CD14-positive monocyte (primary cell): ENCODE data around the gene IL17B. TPM values are rescaled to one million over a fixed set of nuclear protein-coding genes. Genes with fewer than 3 reads are reported as not detected.

Experiments
- DNase-seq, 3 donors: peaks; one replicate each; pipeline ENCODE4 v3.0.0-alpha.2; 2011 to 2022
- H2AFZ ChIP-seq: 2 replicates; pipeline ENCODE4 v1.6.0; 2012; ENCODE audit warnings: mild to moderate bottlenecking, low read depth, low read length, inconsistent platforms; ENCODE audit not compliant: insufficient read depth, poor library complexity, severe bottlenecking
- H3K27ac ChIP-seq, 2 donors: 1 replicate in 1 of 2; 2 replicates in 1 of 2; pipeline ENCODE4 v1.5.1; 2012 to 2013; ENCODE audit warnings: low read length in 2 of 2, control low read depth in 1 of 2, inconsistent platforms in 1 of 2, low read depth in 1 of 2, mild to moderate bottlenecking in 1 of 2
- H3K27me3 ChIP-seq, 2 donors: one replicate each; pipeline versions ENCODE4 v1.6.0 to v1.6.1; 2011 to 2013; ENCODE audit warnings: low read length in 2 of 2; ENCODE audit not compliant: control insufficient read depth in 2 of 2, insufficient read depth in 2 of 2
- H3K36me3 ChIP-seq, 2 donors: replicated peaks in 1 of 2; 1 replicate in 1 of 2; 2 replicates in 1 of 2; pipeline versions ENCODE4 v1.5.1 to v1.6.1; 2012 to 2013; ENCODE audit warnings: low read length in 2 of 2, control low read depth in 1 of 2, inconsistent platforms in 1 of 2, mild to moderate bottlenecking in 1 of 2; ENCODE audit not compliant: insufficient read depth in 2 of 2, control insufficient read depth in 1 of 2
- H3K4me1 ChIP-seq, 2 donors: 1 replicate in 1 of 2; 2 replicates in 1 of 2; pipeline versions ENCODE4 v1.5.1 to v1.6.1; 2012 to 2013; ENCODE audit warnings: low read length in 2 of 2, control low read depth in 1 of 2, inconsistent platforms in 1 of 2, mild to moderate bottlenecking in 1 of 2, moderate library complexity in 1 of 2; ENCODE audit not compliant: insufficient read depth in 2 of 2, control insufficient read depth in 1 of 2
- H3K4me2 ChIP-seq: replicated peaks from 2 replicates; pipeline ENCODE3; 2012; ENCODE audit warnings: low read length, moderate library complexity, mild to moderate bottlenecking; ENCODE audit not compliant: poor library complexity, severe bottlenecking; ENCODE audit errors: extremely low read depth
- H3K4me3 ChIP-seq, 3 experiments: fragments of 200-600 bp in 1 of 3; sonication (generic) in 1 of 3; replicated peaks in 1 of 3; 1 replicate in 2 of 3; 2 replicates in 1 of 3; pipeline ENCODE4 v1.5.1; 2011 to 2013; ENCODE audit warnings: low read length in 3 of 3, mild to moderate bottlenecking in 3 of 3, control low read depth in 2 of 3, low read depth in 2 of 3, inconsistent platforms in 1 of 3, moderate library complexity in 1 of 3
- H3K79me2 ChIP-seq: 2 replicates; pipeline ENCODE4 v1.6.0; 2012; ENCODE audit warnings: mild to moderate bottlenecking, control low read depth, inconsistent platforms, low read length, moderate library complexity; ENCODE audit not compliant: insufficient read depth
- H3K9ac ChIP-seq: 2 replicates; pipeline ENCODE4 v1.6.0; 2017; ENCODE audit warnings: low read length, mild to moderate bottlenecking; ENCODE audit not compliant: insufficient read depth, poor library complexity, severe bottlenecking
- H3K9me3 ChIP-seq, 2 donors: replicated peaks in 1 of 2; 1 replicate in 1 of 2; 2 replicates in 1 of 2; pipeline versions ENCODE4 v1.5.1 to v1.6.1; 2012 to 2013; ENCODE audit warnings: low read length in 2 of 2, control low read depth in 1 of 2; ENCODE audit not compliant: control insufficient read depth in 1 of 2, insufficient read depth in 1 of 2
- H4K20me1 ChIP-seq: 2 replicates; pipeline ENCODE4 v1.6.0; 2012; ENCODE audit warnings: mild to moderate bottlenecking, low read length, control low read depth, moderate library complexity; ENCODE audit not compliant: insufficient read depth
- H3K27ac Mint-ChIP-seq, 7 donors: one replicate each; pipeline ENCODE4 v1.8.0; 2020; ENCODE audit warnings: mild to moderate bottlenecking in 7 of 7, mixed read lengths in 7 of 7, moderate library complexity in 6 of 7, inconsistent platforms in 2 of 7
- H3K27me3 Mint-ChIP-seq, 3 donors: one replicate each; pipeline ENCODE4 v1.8.0; 2021 to 2022; ENCODE audit warnings: low read depth in 3 of 3, mild to moderate bottlenecking in 3 of 3, mixed read lengths in 3 of 3, moderate library complexity in 3 of 3, inconsistent platforms in 1 of 3
- H3K36me3 Mint-ChIP-seq, 2 donors: one replicate each; pipeline ENCODE4 v1.8.0; 2020; ENCODE audit warnings: mixed read lengths in 2 of 2, inconsistent platforms in 1 of 2, mild to moderate bottlenecking in 1 of 2
- H3K4me1 Mint-ChIP-seq: one replicate; pipeline ENCODE4 v1.8.0; 2020; ENCODE audit warnings: mild to moderate bottlenecking, mixed read lengths
- H3K4me3 Mint-ChIP-seq, 2 donors: one replicate each; pipeline ENCODE4 v1.8.0; 2020; ENCODE audit warnings: mild to moderate bottlenecking in 2 of 2, mixed read lengths in 2 of 2, moderate library complexity in 1 of 2
- H3K9me3 Mint-ChIP-seq, 7 donors: one replicate each; pipeline ENCODE4 v1.8.0; 2020 to 2022; ENCODE audit warnings: mixed read lengths in 7 of 7, mild to moderate bottlenecking in 6 of 7, moderate library complexity in 6 of 7, inconsistent platforms in 2 of 7
- WGBS: methylation state at CpG from one replicate; pipeline ENCODE4 v1.1.5; 2013; ENCODE audit warnings: missing lambda C conversion rate; ENCODE audit not compliant: insufficient coverage; 5-methylcytosine and 5-hydroxymethylcytosine counted together
- intact Hi-C, 2 donors: fragments of 100-400 bp; cut with micrococcal nuclease; formaldehyde crosslinking; loops; one replicate each; pipeline versions ENCODE4 v1.15.0 to v1.15.1; 2023
- polyA plus RNA-seq, 3 donors: library from polyadenylated mRNA; depleted of rRNA in 1 of 3; unstranded in 2 of 3; stranded (reverse) in 1 of 3; fragments of 300-500 nt in 2 of 3; fragments of >200 nt in 1 of 3; fragmentation: Illumina TruSeq in 2 of 3; gene quantifications; 1 replicate in 2 of 3; 2 replicates in 1 of 3; pipeline ENCODE4 v1.2.3, GENCODE V29; 2012 to 2021
- TF ChIP-seq, protein P1 (sequence below): fragments of 200-600 bp; IDR thresholded peaks from one replicate; pipeline ENCODE4 v1.8.0; 2022; ENCODE audit warnings: antibody characterized with exemption, mild to moderate bottlenecking

Gene IL17B
- polyA plus RNA-seq, 3 donors = not detected

DNA sequence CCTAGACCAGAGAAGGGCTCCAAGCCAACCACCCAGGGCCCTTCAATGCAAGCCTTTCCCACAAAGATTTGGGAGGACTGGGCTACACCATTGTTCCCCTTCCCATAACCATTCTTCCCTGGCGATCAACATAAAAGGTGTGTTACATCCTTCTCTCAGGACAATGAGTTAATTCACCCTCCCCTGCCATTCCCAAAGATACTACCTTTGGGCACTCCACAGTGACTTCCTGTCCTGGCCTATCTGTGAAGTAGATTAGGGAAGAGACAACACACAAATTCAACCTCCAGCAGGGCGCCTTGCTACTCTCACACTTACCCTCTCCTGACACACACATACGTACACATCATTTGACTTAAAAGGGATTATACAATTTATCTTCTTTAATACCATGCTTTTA, 23.2 kb upstream of the IL17B start:
- no peak overlapping the region for H3K9ac ChIP-seq
- peaks cover 0 to 3% (median 1%) of the 10 kb centered on the region in 3 donors for H3K27me3 Mint-ChIP-seq
- H3K79me2 ChIP-seq = no peaks in the 10 kb centered on the region

DNA sequence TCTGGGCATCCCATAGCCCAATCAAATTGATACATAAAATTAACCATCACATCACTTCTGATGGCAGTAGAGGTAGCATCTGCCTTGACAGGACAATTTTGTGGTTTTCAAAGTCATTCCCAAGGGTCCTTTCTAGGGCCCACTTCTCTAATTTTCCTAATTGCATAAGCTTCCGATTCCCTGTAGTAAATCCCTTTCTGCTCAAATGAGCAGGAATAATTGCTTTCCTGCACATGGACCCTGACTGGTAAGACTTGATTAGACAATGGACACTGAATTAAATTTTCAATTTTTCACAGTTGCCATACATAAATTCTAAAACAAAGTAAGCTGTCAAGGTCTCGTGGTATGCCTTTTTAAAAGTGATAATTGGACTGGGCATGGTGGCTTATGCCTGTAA, 22.0 kb upstream of the IL17B start:
- Histone ChIP-seq H3K9ac (no peak overlapping the region), H3K79me2 (no peaks in the 10 kb centered on the region), H3K9me3 (no peaks in the 10 kb centered on the region), H3K27ac (no peak overlapping the region), H2AFZ (no peak overlapping the region), H4K20me1 (no peaks in the 10 kb centered on the region), H3K27me3 (no peaks in the 10 kb centered on the region), H3K36me3 (no peaks in the 10 kb centered on the region), H3K4me1 (no peaks in the 10 kb centered on the region), H3K4me3 (no peak overlapping the region), H3K4me2 (no peak overlapping the region)
- intact Hi-C loops = no loop called here
- TF ChIP-seq, protein P1, sequence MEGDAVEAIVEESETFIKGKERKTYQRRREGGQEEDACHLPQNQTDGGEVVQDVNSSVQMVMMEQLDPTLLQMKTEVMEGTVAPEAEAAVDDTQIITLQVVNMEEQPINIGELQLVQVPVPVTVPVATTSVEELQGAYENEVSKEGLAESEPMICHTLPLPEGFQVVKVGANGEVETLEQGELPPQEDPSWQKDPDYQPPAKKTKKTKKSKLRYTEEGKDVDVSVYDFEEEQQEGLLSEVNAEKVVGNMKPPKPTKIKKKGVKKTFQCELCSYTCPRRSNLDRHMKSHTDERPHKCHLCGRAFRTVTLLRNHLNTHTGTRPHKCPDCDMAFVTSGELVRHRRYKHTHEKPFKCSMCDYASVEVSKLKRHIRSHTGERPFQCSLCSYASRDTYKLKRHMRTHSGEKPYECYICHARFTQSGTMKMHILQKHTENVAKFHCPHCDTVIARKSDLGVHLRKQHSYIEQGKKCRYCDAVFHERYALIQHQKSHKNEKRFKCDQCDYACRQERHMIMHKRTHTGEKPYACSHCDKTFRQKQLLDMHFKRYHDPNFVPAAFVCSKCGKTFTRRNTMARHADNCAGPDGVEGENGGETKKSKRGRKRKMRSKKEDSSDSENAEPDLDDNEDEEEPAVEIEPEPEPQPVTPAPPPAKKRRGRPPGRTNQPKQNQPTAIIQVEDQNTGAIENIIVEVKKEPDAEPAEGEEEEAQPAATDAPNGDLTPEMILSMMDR = no peak
- H3K36me3 Mint-ChIP-seq = no peaks in the 10 kb centered on the region
- peaks cover 0 to 3% (median 1%) of the 10 kb centered on the region in 3 donors for H3K27me3 Mint-ChIP-seq
- no peaks in the 10 kb centered on the region for H3K9me3 Mint-ChIP-seq
- H3K27ac Mint-ChIP-seq = no peak overlapping the region
- no peak for DNase-seq
- H3K4me3 Mint-ChIP-seq = no peak overlapping the region
- WGBS = 67% methylated on average over 1 of the region's 2 CpGs
- no peaks in the 10 kb centered on the region for H3K4me1 Mint-ChIP-seq

More for the DNA sequence above, 23.2 kb upstream of the IL17B start:
- Mint-ChIP-seq H3K9me3 (no peaks in the 10 kb centered on the region), H3K27ac (no peak overlapping the region), H3K4me1 (no peaks in the 10 kb centered on the region), H3K4me3 (no peak overlapping the region), H3K36me3 (no peaks in the 10 kb centered on the region)
- Histone ChIP-seq H3K27me3 (no peaks in the 10 kb centered on the region), H3K27ac (no peak overlapping the region), H3K9me3 (no peaks in the 10 kb centered on the region), H4K20me1 (no peaks in the 10 kb centered on the region), H3K4me3 (no peak overlapping the region), H3K4me2 (no peak overlapping the region), H3K36me3 (no peaks in the 10 kb centered on the region), H3K4me1 (no peaks in the 10 kb centered on the region), H2AFZ (no peak overlapping the region)
- DNase-seq = no peak
- TF ChIP-seq, protein P1 = no peak
- WGBS = no CpG with 5 or more reads among the region's 3 CpGs
- intact Hi-C loops = no loop called here
